ENCODE data around the gene TERT. TPM values are rescaled to one million over a fixed set of nuclear protein-coding genes. Genes with fewer than 3 reads are reported as not detected.
"Not testable (repeated sequence)": the region's sequence is repeated elsewhere in the genome, so short reads cannot be mapped to it uniquely, and the experiment has no call there.

TERT gene
- total RNA-seq, 2 experiments from 2014 or later, result 2.1 to 2.2 TPM

GRCh38 chr5:1294206-1294834 is 548 bp downstream of the TERT start:
- no peaks in the 10 kb centered on the region for H3K9me3 Mint-ChIP-seq
- peaks cover 7% of the 10 kb centered on the region for H3K27me3 Mint-ChIP-seq
- peaks cover 7% of the 10 kb centered on the region for H3K4me1 Mint-ChIP-seq
- H3K36me3 Mint-ChIP-seq (ENCODE audit: low read depth), result no peaks in the 10 kb centered on the region
- POLR2A ChIA-PET, result interaction anchor here (1.2 to 2.5 kb wide), 3 partner anchors 19 to 50 kb away, joined by 4 to 8 read pairs (median 7); no protein-coding TSS in a partner anchor
- no peak overlapping the region for H3K27ac Mint-ChIP-seq
- CTCF ChIA-PET, result no interaction called here
- no peak for DNase-seq
- no peak overlapping the region for H3K4me3 Mint-ChIP-seq

DNA sequence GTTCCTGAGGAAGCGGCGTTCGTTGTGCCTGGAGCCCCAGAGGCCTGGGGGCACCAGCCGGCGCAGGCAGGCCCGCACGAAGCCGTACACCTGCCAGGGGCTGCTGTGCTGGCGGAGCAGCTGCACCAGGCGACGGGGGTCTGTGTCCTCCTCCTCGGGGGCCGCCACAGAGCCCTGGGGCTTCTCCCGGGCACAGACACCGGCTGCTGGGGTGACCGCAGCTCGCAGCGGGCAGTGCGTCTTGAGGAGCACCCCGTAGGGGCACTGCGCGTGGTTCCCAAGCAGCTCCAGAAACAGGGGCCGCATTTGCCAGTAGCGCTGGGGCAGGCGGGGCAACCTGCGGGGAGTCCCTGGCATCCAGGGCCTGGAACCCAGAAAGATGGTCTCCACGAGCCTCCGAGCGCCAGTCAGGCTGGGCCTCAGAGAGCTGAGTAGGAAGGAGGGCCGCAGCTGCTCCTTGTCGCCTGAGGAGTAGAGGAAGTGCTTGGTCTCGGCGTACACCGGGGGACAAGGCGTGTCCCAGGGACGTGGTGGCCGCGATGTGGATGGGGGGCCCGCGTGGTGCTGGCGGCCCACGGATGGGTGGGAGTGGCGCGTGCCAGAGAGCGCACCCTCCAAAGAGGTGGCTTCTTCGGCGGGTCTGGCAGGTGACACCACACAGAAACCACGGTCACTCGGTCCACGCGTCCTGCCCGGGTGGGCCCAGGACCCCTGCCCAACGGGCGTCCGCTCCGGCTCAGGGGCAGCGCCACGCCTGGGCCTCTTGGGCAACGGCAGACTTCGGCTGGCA is 1.3 kb downstream of the TERT start:
- no peak overlapping the region for H3K27ac Mint-ChIP-seq
- peaks cover 7% of the 10 kb centered on the region for H3K4me1 Mint-ChIP-seq
- H3K9me3 Mint-ChIP-seq, result no peaks in the 10 kb centered on the region
- no peak overlapping the region for H3K4me3 Mint-ChIP-seq
- ChIA-PET POLR2A (interaction anchor here (1.2 to 2.5 kb wide), 2 partner anchors 20 to 22 kb away, joined by 7 to 8 read pairs; no protein-coding TSS in a partner anchor), CTCF (no interaction called here)
- H3K36me3 Mint-ChIP-seq (ENCODE audit: low read depth), result no peaks in the 10 kb centered on the region
- H3K27me3 Mint-ChIP-seq, result peaks cover 7% of the 10 kb centered on the region
- DNase-seq, result no peak

DNA sequence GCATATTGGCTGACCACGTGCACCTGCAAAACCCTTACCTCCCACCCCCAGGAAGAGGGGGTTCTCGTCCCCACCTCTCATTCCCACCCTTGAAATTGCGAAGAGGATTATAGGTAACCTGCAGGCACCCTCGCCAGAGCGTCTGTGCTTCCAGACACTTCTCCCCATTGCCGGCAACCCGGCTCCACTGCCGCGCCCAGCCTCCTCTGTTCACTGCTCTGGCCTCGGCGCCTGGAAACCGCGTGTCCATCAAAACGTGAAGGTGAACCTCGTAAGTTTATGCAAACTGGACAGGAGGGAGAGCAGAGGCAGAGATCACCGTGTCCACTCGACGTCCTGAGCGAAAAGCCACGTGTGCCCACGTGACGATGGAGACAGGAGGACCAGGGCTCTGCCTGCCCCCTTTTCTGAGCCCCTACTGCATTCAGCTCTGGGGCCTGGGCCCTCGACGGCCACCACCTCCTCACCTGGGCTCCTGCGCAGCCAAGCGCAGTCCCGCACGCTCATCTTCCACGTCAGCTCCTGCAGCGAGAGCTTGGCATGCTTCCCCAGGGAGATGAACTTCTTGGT is 1.9 kb downstream of the TERT start:
- H3K9me3 Mint-ChIP-seq, result peaks cover 4% of the 10 kb centered on the region
- peaks cover 7% of the 10 kb centered on the region for H3K27me3 Mint-ChIP-seq
- H3K27ac Mint-ChIP-seq, result no peak overlapping the region
- CTCF ChIA-PET, result no interaction called here
- H3K4me1 Mint-ChIP-seq, result peaks cover 8% of the 10 kb centered on the region
- peaks cover 5% of the 10 kb centered on the region for H3K36me3 Mint-ChIP-seq (ENCODE audit: low read depth)
- no peak overlapping the region for H3K4me3 Mint-ChIP-seq
- POLR2A ChIA-PET, result interaction anchor here (2.5 kb wide), 1 partner anchor 23 kb away, joined by 7 read pairs; no protein-coding TSS in a partner anchor
- no peak for DNase-seq

DNA sequence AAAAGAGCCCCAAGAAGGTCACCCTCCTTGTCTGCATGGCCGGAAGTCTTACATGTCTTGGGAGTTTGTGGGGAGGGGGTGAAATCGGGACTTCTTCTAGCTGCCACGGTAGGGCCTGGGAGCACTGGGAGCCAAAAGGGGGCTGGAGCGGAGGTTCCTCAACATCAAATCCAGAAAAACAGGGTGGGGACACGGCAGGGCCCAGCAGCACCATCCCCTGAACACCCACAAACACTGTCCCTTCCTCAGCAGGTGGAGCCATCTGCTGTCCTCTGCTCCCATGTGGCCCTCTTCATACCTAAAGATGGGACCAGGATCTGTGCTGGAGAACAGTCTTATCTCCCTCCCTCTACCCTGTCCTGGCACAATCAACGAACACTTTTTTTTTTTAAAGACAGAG is 2.7 kb downstream of the TERT start:
- Mint-ChIP-seq H3K36me3 (ENCODE audit: low read depth) (peaks cover 8% of the 10 kb centered on the region), H3K4me3 (no peak overlapping the region), H3K27ac (no peak overlapping the region), H3K27me3 (peaks cover 7% of the 10 kb centered on the region), H3K9me3 (peaks cover 4% of the 10 kb centered on the region), H3K4me1 (peaks cover 8% of the 10 kb centered on the region)
- ChIA-PET CTCF (no interaction called here), POLR2A (no interaction called here)
- no peak for DNase-seq

GRCh38 chr5:1291611-1292080 is 3.2 kb downstream of the TERT start:
- H3K27me3 Mint-ChIP-seq, result peaks cover 7% of the 10 kb centered on the region
- H3K27ac Mint-ChIP-seq, result no peak overlapping the region
- DNase-seq, result no peak
- no peak overlapping the region for H3K4me3 Mint-ChIP-seq
- ChIA-PET POLR2A (no interaction called here), CTCF (no interaction called here)
- H3K9me3 Mint-ChIP-seq, result peaks cover 4% of the 10 kb centered on the region
- peaks cover 8% of the 10 kb centered on the region for H3K36me3 Mint-ChIP-seq (ENCODE audit: low read depth)
- peaks cover 8% of the 10 kb centered on the region for H3K4me1 Mint-ChIP-seq

GRCh38 chr5:1290956-1291355 is 3.9 kb downstream of the TERT start:
- not testable (repeated sequence) for H3K27ac Mint-ChIP-seq

GRCh38 chr5:1289559-1289958 is 5.3 kb downstream of the TERT start:
- H3K9me3 Mint-ChIP-seq; DNase-seq; H3K27me3 Mint-ChIP-seq; POLR2A ChIA-PET; H3K27ac Mint-ChIP-seq; H3K36me3 Mint-ChIP-seq (ENCODE audit: low read depth); H3K4me1 Mint-ChIP-seq; CTCF ChIA-PET; H3K4me3 Mint-ChIP-seq: not testable (repeated sequence)

More at GRCh38 chr5:1290956-1291355, 3.9 kb downstream of the TERT start:
- DNase-seq; H3K4me1 Mint-ChIP-seq; H3K9me3 Mint-ChIP-seq; H3K36me3 Mint-ChIP-seq (ENCODE audit: low read depth); POLR2A ChIA-PET; H3K27me3 Mint-ChIP-seq; CTCF ChIA-PET; H3K4me3 Mint-ChIP-seq: not testable (repeated sequence)

GRCh38 chr5:1288439-1289335 is 6.2 kb downstream of the TERT start:
- DNase-seq, result no peak
- Mint-ChIP-seq H3K9me3 (peaks cover 4% of the 10 kb centered on the region), H3K4me3 (no peak overlapping the region), H3K36me3 (ENCODE audit: low read depth) (peaks cover 8% of the 10 kb centered on the region), H3K27ac (no peak overlapping the region), H3K4me1 (peaks cover 4% of the 10 kb centered on the region), H3K27me3 (no peaks in the 10 kb centered on the region)
- ChIA-PET POLR2A (no interaction called here), CTCF (no interaction called here)

- H3K27me3 Mint-ChIP-seq, result no peaks in the 10 kb centered on the region
- no peak for DNase-seq
- H3K36me3 Mint-ChIP-seq (ENCODE audit: low read depth), result peaks cover 8% of the 10 kb centered on the region
- POLR2A ChIA-PET, result no interaction called here
- H3K9me3 Mint-ChIP-seq, result peaks cover 4% of the 10 kb centered on the region
- no peak overlapping the region for H3K27ac Mint-ChIP-seq
- CTCF ChIA-PET, result no interaction called here
- H3K4me3 Mint-ChIP-seq, result no peak overlapping the region
- peaks cover 1% of the 10 kb centered on the region for H3K4me1 Mint-ChIP-seq
Observed at GRCh38 chr5:1285883-1286291, 9.0 kb downstream of the TERT start.

- peaks cover 8% of the 10 kb centered on the region for H3K36me3 Mint-ChIP-seq (ENCODE audit: low read depth)
- POLR2A ChIA-PET, result no interaction called here
- no peaks in the 10 kb centered on the region for H3K27me3 Mint-ChIP-seq
- DNase-seq, result no peak
- CTCF ChIA-PET, result no interaction called here
- H3K27ac Mint-ChIP-seq, result no peak overlapping the region
- peaks cover 1% of the 10 kb centered on the region for H3K4me1 Mint-ChIP-seq
- H3K4me3 Mint-ChIP-seq, result no peak overlapping the region
- peaks cover 4% of the 10 kb centered on the region for H3K9me3 Mint-ChIP-seq
Observed at GRCh38 chr5:1285141-1285540, 9.7 kb downstream of the TERT start.

DNA sequence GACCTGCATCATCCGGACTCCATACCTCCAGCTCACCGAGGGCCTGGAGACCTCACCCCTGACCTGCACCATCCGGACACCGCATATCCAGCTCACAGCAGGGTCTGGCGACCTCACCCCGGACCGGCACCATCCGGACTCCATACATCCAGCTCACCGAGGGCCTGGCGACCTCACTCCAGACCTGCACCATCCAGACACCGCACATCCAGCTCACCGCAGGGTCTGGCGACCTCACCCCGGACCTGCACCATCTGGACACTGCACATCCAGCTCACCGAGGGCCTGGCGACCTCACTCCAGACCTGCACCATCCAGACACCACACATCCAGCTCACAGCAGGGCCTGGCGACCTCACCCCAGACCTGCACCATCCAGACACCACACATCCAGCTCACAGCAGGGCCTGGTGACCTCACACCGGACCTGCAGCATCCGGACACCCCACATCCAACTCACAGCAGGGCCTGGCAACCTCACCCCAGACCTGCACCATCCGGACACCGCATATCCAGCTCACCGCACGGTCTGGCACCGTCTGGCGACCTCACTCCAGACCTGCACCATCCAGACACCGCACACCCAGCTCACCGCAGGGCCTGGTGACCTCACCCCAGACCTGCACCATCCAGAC is 10.4 kb downstream of the TERT start:
- H3K4me1 Mint-ChIP-seq; CTCF ChIA-PET; H3K27me3 Mint-ChIP-seq; H3K9me3 Mint-ChIP-seq; DNase-seq; POLR2A ChIA-PET; H3K36me3 Mint-ChIP-seq (ENCODE audit: low read depth); H3K27ac Mint-ChIP-seq; H3K4me3 Mint-ChIP-seq: not testable (repeated sequence)

DNA sequence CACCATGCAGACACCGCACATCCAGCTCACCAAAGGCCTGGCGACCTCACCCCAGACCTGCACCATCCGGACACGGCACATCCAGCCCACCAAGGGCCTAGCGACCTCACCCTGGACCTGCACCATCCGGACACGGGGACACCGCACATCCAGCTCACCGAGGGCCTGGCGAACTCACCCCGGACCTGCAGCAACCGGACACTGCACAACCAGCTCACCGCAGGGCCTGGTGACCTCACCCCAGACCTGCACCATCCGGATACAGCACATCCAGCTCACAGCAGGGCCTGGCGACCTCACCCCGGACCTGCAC is 11.2 kb downstream of the TERT start:
- H3K4me1 Mint-ChIP-seq; POLR2A ChIA-PET; H3K36me3 Mint-ChIP-seq (ENCODE audit: low read depth): not testable (repeated sequence)

More for the DNA sequence above, 11.2 kb downstream of the TERT start:
- H3K27ac Mint-ChIP-seq, H3K27me3 Mint-ChIP-seq, CTCF ChIA-PET, H3K4me3 Mint-ChIP-seq, DNase-seq, H3K9me3 Mint-ChIP-seq: not testable (repeated sequence)

Data from activated CD4-positive, alpha-beta memory T cell treated with anti-CD3 and anti-CD28 coated beads, Interleukin-2, amount 10 ng/mL, durations not matched to agents 7 days and 5 days (primary cell).